Measurements from ENCODE around the gene GNLY.

DNA sequence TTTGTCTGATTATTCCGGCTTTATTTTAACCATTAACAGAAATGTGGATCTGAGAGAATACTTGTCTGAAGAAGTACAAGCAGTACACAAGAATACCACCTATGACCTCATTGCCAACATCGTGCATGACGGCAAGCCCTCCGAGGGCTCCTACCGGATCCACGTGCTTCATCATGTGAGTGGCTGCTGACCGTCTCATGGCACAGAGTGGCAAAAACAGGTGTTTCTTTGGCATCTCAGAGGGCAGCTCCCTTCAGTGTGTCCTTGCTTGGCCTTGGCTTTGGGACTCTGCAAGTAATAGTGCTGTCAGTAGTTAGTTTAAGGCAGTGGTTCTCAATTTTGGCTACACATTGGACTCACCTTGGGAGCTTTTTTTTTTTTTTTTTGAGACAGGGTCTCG lies 49.2 kb upstream of the GNLY start:
- TF ChIP-seq, protein P1, sequence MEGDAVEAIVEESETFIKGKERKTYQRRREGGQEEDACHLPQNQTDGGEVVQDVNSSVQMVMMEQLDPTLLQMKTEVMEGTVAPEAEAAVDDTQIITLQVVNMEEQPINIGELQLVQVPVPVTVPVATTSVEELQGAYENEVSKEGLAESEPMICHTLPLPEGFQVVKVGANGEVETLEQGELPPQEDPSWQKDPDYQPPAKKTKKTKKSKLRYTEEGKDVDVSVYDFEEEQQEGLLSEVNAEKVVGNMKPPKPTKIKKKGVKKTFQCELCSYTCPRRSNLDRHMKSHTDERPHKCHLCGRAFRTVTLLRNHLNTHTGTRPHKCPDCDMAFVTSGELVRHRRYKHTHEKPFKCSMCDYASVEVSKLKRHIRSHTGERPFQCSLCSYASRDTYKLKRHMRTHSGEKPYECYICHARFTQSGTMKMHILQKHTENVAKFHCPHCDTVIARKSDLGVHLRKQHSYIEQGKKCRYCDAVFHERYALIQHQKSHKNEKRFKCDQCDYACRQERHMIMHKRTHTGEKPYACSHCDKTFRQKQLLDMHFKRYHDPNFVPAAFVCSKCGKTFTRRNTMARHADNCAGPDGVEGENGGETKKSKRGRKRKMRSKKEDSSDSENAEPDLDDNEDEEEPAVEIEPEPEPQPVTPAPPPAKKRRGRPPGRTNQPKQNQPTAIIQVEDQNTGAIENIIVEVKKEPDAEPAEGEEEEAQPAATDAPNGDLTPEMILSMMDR (IDR thresholded peaks at IDR 0.05 in 8 of 11, conservative IDR thresholded peaks at IDR 0.05 in 3 of 11) = no peak
- no peak for TF ChIP-seq POLR2A (IDR thresholded peaks at IDR 0.05)

Measured in spleen (tissue), 7 donors.